ENCODE measurements around the gene GALNT9.

Gene GALNT9

DNA sequence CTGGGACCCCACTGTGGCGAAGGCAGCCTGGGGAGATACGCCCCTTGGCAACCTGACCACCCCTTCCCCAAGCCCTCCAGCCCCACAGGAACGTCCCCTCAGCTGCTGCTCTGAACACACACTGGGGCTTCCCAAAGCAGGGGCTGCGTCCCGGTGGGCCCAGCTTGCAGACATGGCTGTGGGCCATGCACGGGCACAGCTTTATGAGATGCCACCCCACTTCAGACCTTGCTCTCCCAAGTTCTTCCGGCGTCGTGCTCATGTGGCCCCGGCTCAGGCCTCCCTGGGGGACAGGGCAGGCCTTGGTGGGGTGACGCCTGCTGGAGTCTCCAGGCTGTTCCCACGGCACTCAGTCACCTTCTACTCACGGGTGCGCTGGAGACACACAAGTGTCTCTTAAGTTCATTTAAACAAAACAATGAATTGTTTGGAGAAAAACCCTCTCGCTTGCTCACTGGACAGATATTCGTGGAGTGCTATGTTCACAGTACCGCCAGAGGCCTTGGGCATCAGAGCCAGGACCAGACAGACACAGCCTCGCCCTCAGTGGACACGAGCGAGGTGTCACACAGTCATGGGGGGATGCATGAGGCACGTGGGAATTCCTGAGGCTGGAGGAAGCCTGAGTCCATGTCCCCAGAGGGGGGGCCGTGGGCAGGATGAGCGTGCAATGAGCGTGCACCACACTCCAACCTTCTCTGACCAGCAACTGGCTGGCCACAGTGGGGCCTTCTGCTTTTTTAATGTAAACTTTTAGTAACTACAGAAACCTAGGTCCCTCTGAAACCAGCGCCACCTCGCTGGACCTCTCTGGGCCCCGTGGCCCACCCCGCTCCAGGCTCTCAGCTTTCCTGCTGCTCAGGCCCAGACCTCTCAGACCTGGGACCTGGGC, 4.3 kb downstream of the GALNT9 start:
- no peak for DNase-seq

DNA sequence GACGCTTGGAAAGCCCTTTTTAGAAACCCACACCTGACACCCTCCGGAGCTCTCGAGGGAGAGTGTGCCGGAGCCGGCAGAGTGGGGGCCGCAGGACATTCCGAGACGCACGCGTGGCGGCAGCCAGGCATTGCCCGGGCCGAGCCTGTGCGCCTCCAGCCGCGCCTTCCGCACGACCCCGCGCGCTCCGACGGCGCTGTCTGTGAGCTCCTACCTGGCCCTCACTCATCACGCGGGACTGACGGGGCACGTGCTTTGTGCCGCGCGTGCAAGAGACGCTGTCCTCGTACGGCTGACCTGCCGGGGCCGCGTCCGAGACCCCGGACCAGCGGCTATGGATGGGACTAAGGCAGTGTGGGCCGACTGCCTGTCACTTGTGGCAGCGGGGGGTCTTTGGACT, 5.2 kb downstream of the GALNT9 start:
- DNase-seq, result no peak

- no peak for DNase-seq
Observed at GRCh38 chr12:132323171-132324010, 6.0 kb downstream of the GALNT9 start.

DNA sequence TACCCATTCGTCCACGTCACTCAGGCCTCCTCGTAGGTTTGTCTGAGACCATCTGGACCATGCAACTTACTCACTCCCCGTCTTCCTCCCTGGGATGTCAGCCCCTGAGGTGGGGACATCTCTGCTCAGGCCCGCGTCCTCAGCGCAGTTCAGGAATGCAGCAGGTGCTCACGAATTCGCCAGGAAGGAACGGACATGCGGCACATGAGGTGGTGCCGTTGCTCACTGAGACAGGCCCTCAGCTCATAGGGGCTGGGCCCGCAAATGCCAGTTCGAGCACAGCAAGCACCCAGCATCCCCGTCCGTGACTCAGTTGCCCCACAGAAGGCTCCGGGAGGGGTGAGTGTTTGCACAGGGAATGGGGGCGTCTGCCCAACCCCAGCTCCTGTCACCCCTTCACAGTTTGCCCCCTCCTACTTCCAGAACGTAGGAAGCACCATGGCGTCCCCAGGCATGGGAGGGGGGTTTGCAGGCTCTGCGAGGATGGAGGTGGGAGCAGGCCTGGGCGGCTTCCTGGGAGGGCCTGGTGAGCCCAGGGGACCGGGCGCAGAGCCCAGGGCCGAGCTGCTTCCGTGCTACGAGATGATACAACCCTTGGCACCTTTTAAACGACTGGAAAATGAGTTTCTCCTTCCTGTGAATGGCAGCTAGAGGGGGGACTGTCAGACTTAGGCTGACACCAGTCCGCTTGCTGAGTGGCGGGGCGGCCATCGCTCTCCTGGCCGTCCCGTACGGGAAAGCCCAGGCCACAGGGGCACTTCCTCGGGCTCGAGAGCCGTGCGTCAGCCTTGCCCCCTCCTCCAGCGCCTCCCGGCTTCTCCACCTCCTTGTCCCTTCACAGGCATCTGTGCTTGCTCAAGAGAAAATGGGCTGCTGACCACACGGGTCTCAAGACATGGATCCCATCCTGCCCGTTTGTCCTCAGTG, 6.9 kb downstream of the GALNT9 start:
- DNase-seq, result no peak

DNA sequence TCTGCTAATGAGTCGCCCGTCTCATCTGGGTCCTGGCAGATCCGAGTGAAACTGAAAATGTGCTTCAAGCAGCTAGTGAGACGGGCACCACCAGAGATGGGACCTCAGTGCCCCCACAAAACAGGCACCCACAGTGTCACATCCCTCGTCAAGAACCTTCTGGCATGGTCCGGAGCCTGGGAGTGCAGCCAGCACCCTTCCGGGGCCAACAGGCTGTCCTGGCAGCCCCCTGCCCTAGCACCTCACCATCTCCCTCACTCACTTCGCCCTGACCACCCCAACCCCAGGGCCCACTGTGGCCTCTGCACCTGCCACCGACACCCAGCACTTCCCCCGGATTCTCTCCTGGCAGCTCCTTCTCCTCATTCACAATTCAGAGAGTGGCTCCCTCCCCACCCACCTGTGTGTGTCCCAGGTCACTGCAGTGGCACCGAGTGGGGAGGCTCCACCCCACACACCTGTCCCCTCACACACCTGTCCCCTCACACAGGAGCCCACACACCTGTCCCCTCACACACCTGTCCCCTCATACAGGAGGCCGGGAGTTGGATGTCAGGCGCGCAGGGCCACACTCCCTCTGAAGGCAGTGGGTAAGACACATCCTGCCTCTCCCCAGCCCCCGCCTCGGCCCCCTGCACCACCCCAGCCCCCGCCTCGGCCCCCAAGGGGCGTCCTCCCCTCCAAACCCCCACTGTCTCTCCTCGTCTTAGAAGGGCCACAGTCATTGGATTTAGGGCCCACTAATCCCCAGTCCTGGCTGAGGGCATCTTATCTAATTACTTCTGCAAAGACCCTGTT, 7.9 kb downstream of the GALNT9 start:
- DNase-seq, result no peak

DNA sequence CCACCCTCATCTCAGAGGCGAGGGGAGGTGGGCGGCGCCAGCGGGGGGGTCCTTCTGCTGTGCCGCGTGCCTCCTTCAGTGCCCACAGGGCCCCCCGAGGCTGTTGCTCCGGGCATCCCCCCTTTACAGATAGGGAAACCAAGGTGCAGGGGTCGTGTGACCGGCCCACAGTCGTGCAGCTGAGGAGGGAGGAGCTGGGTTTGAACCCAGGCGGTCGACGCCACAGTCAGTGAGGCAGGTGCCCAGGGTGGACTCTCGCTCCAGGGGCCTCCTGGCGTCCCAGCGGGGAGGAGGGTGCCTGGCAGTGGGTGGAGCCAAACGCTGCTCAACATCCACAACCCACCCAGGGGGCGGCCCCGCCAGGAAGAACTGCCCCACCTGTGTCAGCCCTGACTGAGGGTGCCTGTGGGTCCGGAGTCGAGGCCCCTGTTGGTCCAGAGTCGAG, 8.6 kb downstream of the GALNT9 start:
- no peak for DNase-seq

GRCh38 chr12:132319991-132320570, 9.3 kb downstream of the GALNT9 start:
- no peak for DNase-seq

GRCh38 chr12:132319359-132319950, 9.9 kb downstream of the GALNT9 start:
- no peak for DNase-seq

DNA sequence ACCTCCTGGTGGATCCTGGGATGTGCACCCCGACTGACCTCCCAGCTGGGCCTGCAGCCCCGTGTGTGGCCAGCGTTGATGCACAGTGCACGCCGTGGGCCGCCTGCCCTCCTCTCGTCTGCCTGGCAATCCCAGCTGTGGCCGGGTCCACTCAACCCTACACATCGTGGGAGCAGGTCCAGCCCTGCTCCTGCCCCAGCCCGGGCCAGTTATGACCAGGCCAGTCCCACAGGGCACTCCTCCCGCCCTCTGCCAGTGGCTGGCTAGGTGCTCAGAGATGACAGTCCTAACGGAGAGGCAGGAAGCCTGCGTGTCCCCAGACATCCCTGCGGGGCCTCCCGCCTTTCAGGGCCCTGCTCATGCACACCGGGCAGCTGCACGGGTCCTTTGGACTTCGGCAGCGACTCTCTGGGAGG, 10.8 kb downstream of the GALNT9 start:
- no peak for DNase-seq

DNA sequence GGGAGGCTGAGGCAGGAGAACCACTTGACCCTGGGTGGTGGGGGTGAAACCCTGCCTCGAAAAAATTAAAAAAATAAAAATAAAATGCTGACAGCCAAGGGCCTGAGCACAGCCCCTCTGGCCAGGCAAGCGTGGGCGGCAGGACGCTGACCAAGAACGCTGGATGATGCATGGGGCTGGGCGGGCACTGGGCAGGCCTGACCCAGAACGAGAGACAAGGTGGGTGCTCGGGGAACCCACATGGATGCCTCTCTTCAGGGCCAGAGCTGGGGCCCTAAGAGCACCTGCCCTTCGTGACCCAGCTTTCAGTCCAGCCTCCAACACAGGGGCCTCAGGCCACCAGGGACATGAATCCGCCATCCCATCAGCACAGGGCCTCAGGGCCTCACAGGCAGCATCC, 11.3 kb downstream of the GALNT9 start:
- no peak for DNase-seq

DNA sequence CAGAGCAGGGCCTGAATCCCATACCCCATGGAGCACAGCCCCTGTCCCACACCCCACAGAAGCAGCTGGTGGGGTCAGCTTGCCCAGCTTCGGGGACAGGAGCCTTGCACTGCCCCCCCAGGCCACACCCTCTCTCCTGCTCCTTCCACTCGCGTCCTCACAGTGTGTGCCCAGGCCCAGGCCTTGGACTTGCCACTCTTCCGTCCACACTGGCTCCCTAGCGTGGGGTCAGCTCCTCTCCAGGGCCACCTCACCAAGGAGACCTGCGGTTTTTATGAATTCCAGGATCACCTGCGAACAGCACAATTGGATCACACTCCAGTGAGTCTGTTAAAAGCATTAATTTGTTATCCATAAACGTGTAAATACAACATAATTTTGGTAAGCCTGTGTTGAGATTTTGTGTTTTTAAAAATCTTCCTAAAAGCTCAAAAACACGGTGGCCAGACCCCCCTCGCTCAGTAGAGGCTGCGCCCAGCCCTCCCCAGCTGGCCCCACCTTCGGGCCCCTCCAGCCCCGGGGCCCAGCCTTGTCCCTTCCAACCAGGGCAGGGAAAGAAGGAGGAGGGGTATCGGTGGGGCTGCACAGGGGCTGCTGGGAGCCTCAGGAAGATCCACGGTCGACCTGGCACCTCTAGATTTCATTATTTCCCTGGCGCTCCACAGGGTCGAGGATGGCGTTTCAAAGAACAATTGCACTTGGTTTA, 12.0 kb downstream of the GALNT9 start:
- no peak for DNase-seq

GRCh38 chr12:132316497-132317232, 12.7 kb downstream of the GALNT9 start:
- DNase-seq, result no peak

- no peak for DNase-seq
Observed at GRCh38 chr12:132315951-132316350, 13.4 kb downstream of the GALNT9 start.

- DNase-seq, result no peak
Observed at GRCh38 chr12:132315507-132315906, 13.9 kb downstream of the GALNT9 start.

DNA sequence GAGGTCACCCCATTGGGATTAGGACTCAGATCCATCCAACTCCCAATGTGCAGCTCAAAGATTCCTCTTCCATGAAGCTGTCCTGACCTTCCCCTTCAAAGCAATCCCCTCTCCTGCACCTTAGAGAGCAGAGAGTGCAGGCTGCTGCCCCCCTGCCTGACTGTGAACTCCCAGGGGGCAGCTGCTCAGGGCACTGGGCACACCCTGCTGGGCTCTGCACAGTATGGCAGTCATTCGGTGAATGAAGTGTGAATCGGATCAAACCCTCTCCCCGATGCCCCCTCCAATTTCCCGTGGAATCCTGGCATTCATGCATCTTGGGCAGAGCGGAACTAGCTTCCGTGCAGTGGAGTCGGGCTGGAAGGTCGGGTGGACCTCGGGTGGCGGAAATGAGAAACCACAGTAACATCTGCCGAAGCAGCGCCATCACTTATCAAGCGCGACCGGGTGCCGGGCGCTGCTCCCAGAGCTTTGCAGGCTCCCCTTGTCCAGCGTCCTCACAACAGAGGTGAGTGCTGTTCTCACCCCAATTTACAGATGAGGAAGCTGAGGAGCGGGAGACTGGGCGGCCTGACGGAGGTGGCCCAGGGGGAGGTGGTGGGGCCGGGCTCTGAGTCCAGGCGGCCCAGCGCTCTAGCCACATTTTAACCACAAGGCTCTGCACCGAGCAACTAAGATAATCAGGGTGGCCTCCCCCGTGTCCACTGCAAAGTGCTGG, 14.7 kb downstream of the GALNT9 start:
- DNase-seq, result no peak

GRCh38 chr12:132314035-132314434, 15.4 kb downstream of the GALNT9 start:
- DNase-seq, result no peak

GRCh38 chr12:132313182-132313581, 16.2 kb downstream of the GALNT9 start:
- DNase-seq, result no peak

DNA sequence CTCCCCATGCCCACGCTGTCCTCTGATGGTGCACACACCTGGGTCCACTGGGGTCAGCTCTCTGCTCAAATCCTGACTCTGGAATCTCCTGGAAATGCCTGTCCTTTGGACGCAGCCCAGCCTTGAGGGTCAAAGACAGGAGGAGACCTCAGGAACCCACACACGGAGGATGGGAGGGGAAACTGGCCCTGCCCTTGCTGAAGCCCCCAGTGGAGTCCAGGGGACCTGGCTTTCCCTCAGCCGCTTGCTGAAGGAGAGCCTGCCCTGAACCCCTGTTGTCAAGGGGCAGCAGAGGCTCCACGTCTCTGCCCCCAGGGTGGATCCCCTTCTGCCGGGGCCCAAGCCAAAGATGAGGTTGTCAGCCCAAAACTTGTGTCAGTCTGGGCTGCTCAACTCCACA, 16.9 kb downstream of the GALNT9 start:
- no peak for DNase-seq

Data from NCI-H1694 (cell line).